ENCODE measurements around the gene GRIK4.

DNA sequence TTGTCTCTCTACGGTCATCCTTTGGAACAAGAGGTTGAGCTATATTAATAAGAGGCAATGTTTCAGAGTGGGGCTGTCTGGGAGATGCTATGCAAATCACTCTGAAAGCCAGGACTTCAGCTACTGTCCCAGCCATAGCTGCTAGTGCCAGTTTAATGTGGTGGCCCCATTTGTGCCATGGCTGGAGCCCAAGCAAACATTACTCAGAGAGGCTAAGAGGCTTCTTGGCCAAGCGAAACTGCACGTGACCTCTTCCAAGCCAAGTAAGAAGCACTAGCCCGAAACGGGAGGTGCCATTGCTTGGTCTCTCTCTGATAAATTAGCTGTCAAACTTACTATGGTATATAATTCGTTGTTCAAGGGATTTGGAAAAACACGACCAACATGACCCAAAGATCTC, 462.0 kb downstream of the GRIK4 start:
- TF ChIP-seq, protein P1, sequence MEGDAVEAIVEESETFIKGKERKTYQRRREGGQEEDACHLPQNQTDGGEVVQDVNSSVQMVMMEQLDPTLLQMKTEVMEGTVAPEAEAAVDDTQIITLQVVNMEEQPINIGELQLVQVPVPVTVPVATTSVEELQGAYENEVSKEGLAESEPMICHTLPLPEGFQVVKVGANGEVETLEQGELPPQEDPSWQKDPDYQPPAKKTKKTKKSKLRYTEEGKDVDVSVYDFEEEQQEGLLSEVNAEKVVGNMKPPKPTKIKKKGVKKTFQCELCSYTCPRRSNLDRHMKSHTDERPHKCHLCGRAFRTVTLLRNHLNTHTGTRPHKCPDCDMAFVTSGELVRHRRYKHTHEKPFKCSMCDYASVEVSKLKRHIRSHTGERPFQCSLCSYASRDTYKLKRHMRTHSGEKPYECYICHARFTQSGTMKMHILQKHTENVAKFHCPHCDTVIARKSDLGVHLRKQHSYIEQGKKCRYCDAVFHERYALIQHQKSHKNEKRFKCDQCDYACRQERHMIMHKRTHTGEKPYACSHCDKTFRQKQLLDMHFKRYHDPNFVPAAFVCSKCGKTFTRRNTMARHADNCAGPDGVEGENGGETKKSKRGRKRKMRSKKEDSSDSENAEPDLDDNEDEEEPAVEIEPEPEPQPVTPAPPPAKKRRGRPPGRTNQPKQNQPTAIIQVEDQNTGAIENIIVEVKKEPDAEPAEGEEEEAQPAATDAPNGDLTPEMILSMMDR (IDR thresholded peaks at IDR 0.05), result no peak
- TF ChIP-seq POLR2A (IDR thresholded peaks at IDR 0.05), result no peak
